ENCODE results near the gene KLF15. TPM values are rescaled to one million over a fixed set of nuclear protein-coding genes. Genes with fewer than 3 reads are reported as not detected.

Gene KLF15
- polyA plus RNA-seq, 2 of the 4 experiments (the other 2 are of a cell fraction) = not detected

- CTCF ChIA-PET = no interaction called here
- DNase-seq (ENCODE audit: low read depth in 1 of 2, low spot score in 1 of 2) = no peak
These were observed 11.4 kb downstream of the KLF15 start for GRCh38 chr3:126345641-126346460.

GRCh38 chr3:126345231-126345630 is 12.0 kb downstream of the KLF15 start:
- H3K9me3 ChIP-seq = no peaks in the 10 kb centered on the region
- POLR2A ChIA-PET = no interaction called here
- DNase-seq (ENCODE audit: low read depth in 1 of 2, low spot score in 1 of 2) (no peak), FAIRE-seq (no peak), ATAC-seq (no peak)
- no peaks in the 10 kb centered on the region for H3K4me1 ChIP-seq
- 64% methylated on average over 7 of the region's 7 CpGs for WGBS (ENCODE audit: missing lambda C conversion rate)
- no peak overlapping the region for H3K27ac ChIP-seq
- no peak overlapping the region for H3K4me2 ChIP-seq
- TF ChIP-seq RCOR1 (IDR thresholded peaks at IDR 0.05; ENCODE audit: low read depth, low read length) (no peak), ESRRA (IDR thresholded peaks at IDR 0.05; ENCODE audit: borderline replicate concordance, low read length) (no peak), PHF8 (IDR thresholded peaks at IDR 0.05; ENCODE audit: borderline replicate concordance, low read depth) (no peak), JUN (IDR thresholded peaks at IDR 0.05) (no peak), BCL3 (IDR thresholded peaks at IDR 0.05) (no peak), BHLHE40 (IDR thresholded peaks at IDR 0.05; ENCODE audit: low read depth, low read length) (no peak)
- no peak overlapping the region for H3K4me3 ChIP-seq
- CTCF ChIA-PET = no interaction called here

More at GRCh38 chr3:126345641-126346460, 11.4 kb downstream of the KLF15 start:
- Histone ChIP-seq H3K27ac (no peak overlapping the region), H3K4me2 (no peak overlapping the region), H3K9me3 (no peaks in the 10 kb centered on the region), H3K4me1 (no peaks in the 10 kb centered on the region), H3K4me3 (no peak overlapping the region)
- ATAC-seq (no peak), FAIRE-seq (no peak)
- TF ChIP-seq MAFK (IDR thresholded peaks at IDR 0.05; ENCODE audit: partially characterized antibody) (no peak), RARB (CRISPR knock-in tag; IDR thresholded peaks at IDR 0.05) (no peak), ZFP36 (IDR thresholded peaks at IDR 0.05; ENCODE audit: borderline replicate concordance, partially characterized antibody) (no peak), TFCP2L1 (CRISPR knock-in tag; IDR thresholded peaks at IDR 0.05) (no peak), ATOH8 (CRISPR knock-in tag; IDR thresholded peaks at IDR 0.05; ENCODE audit: low read depth) (no peak), NPAS2 (CRISPR knock-in tag; IDR thresholded peaks at IDR 0.05; ENCODE audit: borderline replicate concordance) (no peak), HOXA7 (CRISPR knock-in tag; IDR thresholded peaks at IDR 0.05) (no peak), RAD21 (conservative IDR thresholded peaks at IDR 0.05 in 1 of 2, IDR thresholded peaks at IDR 0.05 in 1 of 2) (no peak), CHD2 (IDR thresholded peaks at IDR 0.05; ENCODE audit: low read length, partially characterized antibody) (no peak)
- WGBS (ENCODE audit: missing lambda C conversion rate) = no CpG with 5 or more reads among the region's 5 CpGs
- POLR2A ChIA-PET = no interaction called here

- ChIA-PET CTCF (no interaction called here), POLR2A (no interaction called here)
- ATAC-seq = no peak
- Histone ChIP-seq H3K4me1 (no peaks in the 10 kb centered on the region), H3K27ac (no peak overlapping the region), H3K4me2 (no peak overlapping the region), H3K4me3 (no peak overlapping the region), H3K9me3 (no peaks in the 10 kb centered on the region)
- 84% methylated on average over 5 of the region's 9 CpGs for WGBS (ENCODE audit: missing lambda C conversion rate)
- no peak for TF ChIP-seq BHLHE40 (IDR thresholded peaks at IDR 0.05; ENCODE audit: low read depth, low read length)
- no peak for TF ChIP-seq RAD21 (conservative IDR thresholded peaks at IDR 0.05 in 1 of 2, IDR thresholded peaks at IDR 0.05 in 1 of 2)
- TF ChIP-seq MYC (IDR thresholded peaks at IDR 0.05; ENCODE audit: borderline replicate concordance, low read length) = no peak
- no peak for TF ChIP-seq GATA3 (IDR thresholded peaks at IDR 0.05; ENCODE audit: borderline replicate concordance)
- no peak for TF ChIP-seq ESRRA (IDR thresholded peaks at IDR 0.05; ENCODE audit: borderline replicate concordance, low read length)
- TF ChIP-seq HEYL (CRISPR knock-in tag; IDR thresholded peaks at IDR 0.05) = no peak
- no peak for TF ChIP-seq ZSCAN20 (CRISPR knock-in tag; IDR thresholded peaks at IDR 0.05)
- no peak for TF ChIP-seq NPAS2 (CRISPR knock-in tag; IDR thresholded peaks at IDR 0.05; ENCODE audit: borderline replicate concordance)
- no peak for TF ChIP-seq SMC3 (IDR thresholded peaks at IDR 0.05)
- no peak for TF ChIP-seq EHF (CRISPR knock-in tag; IDR thresholded peaks at IDR 0.05)
- no peak for TF ChIP-seq CBX8 (IDR thresholded peaks at IDR 0.05)
- TF ChIP-seq ZFP36 (IDR thresholded peaks at IDR 0.05; ENCODE audit: borderline replicate concordance, partially characterized antibody) = no peak
- no peak for TF ChIP-seq HMGXB4 (CRISPR knock-in tag; IDR thresholded peaks at IDR 0.05; ENCODE audit: borderline replicate concordance)
- no peak for TF ChIP-seq EHMT2 (IDR thresholded peaks at IDR 0.05; ENCODE audit: low read depth)
- no peak for TF ChIP-seq CHD2 (IDR thresholded peaks at IDR 0.05; ENCODE audit: low read length, partially characterized antibody)
- TF ChIP-seq CBX2 (IDR thresholded peaks at IDR 0.05; ENCODE audit: borderline replicate concordance, low read depth) = no peak
- no peak for TF ChIP-seq CHD4 (IDR thresholded peaks at IDR 0.05; ENCODE audit: borderline replicate concordance)
- TF ChIP-seq FOXS1 (CRISPR knock-in tag; IDR thresholded peaks at IDR 0.05) = no peak
- no peak for TF ChIP-seq MAX (IDR thresholded peaks at IDR 0.05)
- FAIRE-seq = no peak
- no peak for DNase-seq (ENCODE audit: low read depth in 1 of 2, low spot score in 1 of 2)
These were observed 12.7 kb downstream of the KLF15 start for GRCh38 chr3:126344380-126345041.
